AG04449 (cell line): ENCODE measurements around the gene BRSK1.

Experiments used
- CTCF ChIA-PET: fragments of 350-600 bp; formaldehyde crosslinking; extraction: SDS; loops from one replicate; lab custom pipeline; 2021; ENCODE audit warnings: antibody characterized with exemption; lab: Yijun Ruan, JAX
- POLR2A ChIA-PET: fragments of 400-600, 350-600 bp; formaldehyde crosslinking; extraction: SDS; loops from one replicate; lab custom pipeline; 2020; ENCODE audit warnings: antibody characterized with exemption, inconsistent platforms; lab: Yijun Ruan, JAX
- DNase-seq: peaks from one replicate; pipeline ENCODE4 v3.0.0-alpha.2; 2010; ENCODE audit warnings: low read depth, low spot score
- H3K4me3 ChIP-seq: 2 replicates; pipeline ENCODE4 v1.5.1; 2011; ENCODE audit warnings: low read depth, mild to moderate bottlenecking, control low read depth, low read length
- CTCF ChIP-seq: IDR thresholded peaks from one replicate; pipeline ENCODE4 v1.5.1; 2011; ENCODE audit warnings: mild to moderate bottlenecking, moderate library complexity, low read length, control low read depth, inconsistent platforms; ENCODE audit not compliant: insufficient read depth; ENCODE audit errors: missing control alignments

BRSK1 gene

GRCh38 chr19:55299991-55300390 lies 16.2 kb downstream of the BRSK1 start:
- no peak overlapping the region for H3K4me3 ChIP-seq
- POLR2A ChIA-PET = no interaction called here
- no peak for TF ChIP-seq CTCF
- DNase-seq = no peak
- CTCF ChIA-PET = interaction anchor here (3.7 to 6.8 kb wide), 4 partner anchors 9 to 84 kb away, joined by 27 to 135 read pairs (median 88); partner anchors contain the start of genes KMT5C, TMEM150B and TMEM238

DNA sequence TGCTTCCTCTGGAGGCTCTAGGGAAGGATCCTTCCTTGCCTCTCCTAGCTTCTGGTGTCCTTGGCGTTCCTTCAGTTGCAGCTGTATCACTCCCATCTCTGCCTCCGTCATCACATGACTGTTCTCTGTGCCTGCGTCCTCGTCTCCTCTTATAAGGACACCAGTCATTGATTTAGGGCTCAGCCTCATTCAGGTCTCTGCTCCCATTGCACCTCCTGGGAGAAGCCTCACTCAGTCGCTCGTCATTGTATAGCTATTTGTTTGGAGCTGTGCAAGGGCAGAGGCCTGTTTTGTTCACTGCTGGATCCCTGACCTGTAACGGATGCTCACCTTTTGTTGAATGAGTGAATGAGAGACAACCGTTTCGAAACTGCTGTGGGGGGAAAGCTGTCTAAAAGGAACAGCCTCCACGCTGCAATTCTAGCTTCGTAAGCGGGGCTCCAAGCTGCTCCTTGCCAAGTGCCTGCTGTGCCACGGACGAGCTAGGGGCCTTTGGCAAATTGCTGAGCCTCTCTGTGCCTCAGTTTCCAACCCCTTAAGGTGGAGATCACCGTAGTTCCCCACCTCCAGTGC lies 17.2 kb downstream of the BRSK1 start:
- no peak for DNase-seq
- H3K4me3 ChIP-seq = no peak overlapping the region
- POLR2A ChIA-PET = interaction anchor here (0.6 to 1.8 kb wide), 3 partner anchors 65 to 106 kb away, joined by 3 to 6 read pairs (median 3); no protein-coding TSS in a partner anchor
- CTCF ChIA-PET = interaction anchor here (0.6 to 6.8 kb wide), 40 partner anchors 9 to 1035 kb away, joined by 3 to 135 read pairs (median 6); partner anchors contain the start of genes BRSK1, DNAAF3, HSPBP1 and KMT5C
- no peak for TF ChIP-seq CTCF

GRCh38 chr19:55301459-55302317 lies 17.9 kb downstream of the BRSK1 start:
- ChIA-PET POLR2A (interaction anchor here (0.5 to 1.8 kb wide), 5 partner anchors 38 to 105 kb away, joined by 3 to 6 read pairs (median 3); no protein-coding TSS in a partner anchor), CTCF (interaction anchor here (0.6 to 6.8 kb wide), 50 partner anchors 8 to 1035 kb away, joined by 3 to 135 read pairs (median 4); partner anchors contain the start of genes BRSK1, DNAAF3, HSPBP1 and KMT5C)
- no peak for DNase-seq
- peak overlapping the region; percentile 23; the same call in 1 of the 2 replicates for H3K4me3 ChIP-seq
- peak; percentile 77 for TF ChIP-seq CTCF

DNA sequence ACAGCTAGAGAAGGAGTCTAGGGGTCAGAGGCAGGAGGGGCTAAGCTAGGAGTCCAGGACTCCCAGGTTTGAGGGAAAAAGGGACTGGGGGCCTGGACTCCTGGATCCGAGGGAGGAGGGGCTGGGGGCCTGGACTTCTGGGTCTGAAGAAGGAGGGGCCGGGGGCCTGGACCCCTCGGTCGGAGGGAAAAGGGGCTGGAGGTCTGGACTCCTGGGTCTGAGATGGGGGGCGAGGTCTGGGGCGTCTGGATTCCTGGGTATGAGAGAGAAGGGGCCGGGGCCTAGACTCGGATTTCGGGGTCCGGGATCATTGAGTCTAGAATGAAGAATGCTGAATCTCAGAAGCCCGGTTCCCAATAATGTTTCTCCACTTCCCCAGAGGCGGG lies 18.5 kb downstream of the BRSK1 start:
- no peak overlapping the region for H3K4me3 ChIP-seq
- no peak for TF ChIP-seq CTCF
- no peak for DNase-seq
- ChIA-PET POLR2A (interaction anchor here (0.5 to 1.1 kb wide), 3 partner anchors 37 to 105 kb away, joined by 3 to 4 read pairs (median 3); no protein-coding TSS in a partner anchor), CTCF (interaction anchor here (0.8 to 6.8 kb wide), 34 partner anchors 11 to 202 kb away, joined by 3 to 135 read pairs (median 6); partner anchors contain the start of genes BRSK1, HSPBP1, KMT5C and TMEM150B)

GRCh38 chr19:55303477-55303876 lies 19.7 kb downstream of the BRSK1 start:
- DNase-seq = no peak
- no peak overlapping the region for H3K4me3 ChIP-seq
- no peak for TF ChIP-seq CTCF
- POLR2A ChIA-PET = no interaction called here
- CTCF ChIA-PET = interaction anchor here (0.8 to 6.8 kb wide), 18 partner anchors 12 to 188 kb away, joined by 3 to 135 read pairs (median 10); partner anchors contain the start of genes BRSK1, HSPBP1, KMT5C and TMEM150B
